K562 treated with DMSO at 1 percent for 48 hours (cell line): Measurements from ENCODE around the gene MAGEA2B. TPM values are rescaled to one million over a fixed set of nuclear protein-coding genes. Genes with fewer than 3 reads are reported as not detected.

Experiments used
- total RNA-seq: library from RNA; unstranded; fragments of 300-600 nt; gene quantifications from 2 replicates; pipeline ENCODE4 v1.2.3, GENCODE V29; 2022; ENCODE audit warnings: low replicate concordance; ENCODE audit errors: extremely low read depth

Gene MAGEA2B
- total RNA-seq: not detected in 2 replicates

GRCh38 chrX:152713815-152714787 lies at the start of gene MAGEA2B:
Gene MAGEA2B, plus strand, starts transcription at chrX:152714628. Its CDS starts 2,479 bp downstream, at chrX:152717107.

GRCh38 chrX:152697952-152698931 lies 16.2 kb upstream of the MAGEA2B start, which contains the start of gene MAGEA3:
Gene MAGEA3, plus strand, starts transcription at chrX:152698794. Its CDS starts 2,039 bp downstream, at chrX:152700833.

GRCh38 chrX:152709173-152709572 lies 5.3 kb upstream of the MAGEA2B start, which contains the start of gene CSAG2:
Gene CSAG2, minus strand, starts transcription at chrX:152709273. Its CDS starts 161 bp downstream, at chrX:152709112.

GRCh38 chrX:152733261-152733975 lies 19.0 kb downstream of the MAGEA2B start, which contains the start of the genes CSAG1 and MAGEA12:
Gene CSAG1, minus strand, starts transcription at chrX:152733721. Its CDS starts 1,261 bp downstream, at chrX:152732460.
Gene MAGEA12, plus strand, starts transcription at chrX:152733757. Its CDS starts 2,405 bp downstream, at chrX:152736162.

GRCh38 chrX:152753686-152754650 lies 39.5 kb downstream of the MAGEA2B start, which contains the start of gene MAGEA2:
Gene MAGEA2, minus strand, starts transcription at chrX:152753842. Its CDS starts 2,479 bp downstream, at chrX:152751363.

GRCh38 chrX:152758918-152759317 lies 44.5 kb downstream of the MAGEA2B start, which contains the start of gene CSAG3:
Gene CSAG3, plus strand, starts transcription at chrX:152759218.

Other genes starting within 250 kb of the MAGEA2B start
- not detected in 2 replicates for gene GABRQ, start 76.7 kb upstream of the MAGEA2B start, total RNA-seq
- gene MAGEA3, start 15.8 kb upstream of the MAGEA2B start, total RNA-seq: not detected in 2 replicates
- gene CSAG2, start 5.4 kb upstream of the MAGEA2B start, total RNA-seq: not detected in 2 replicates
- not detected in 2 replicates for gene CSAG1, start 19.1 kb downstream of the MAGEA2B start, total RNA-seq
- not detected in 2 replicates for gene MAGEA12, start 19.1 kb downstream of the MAGEA2B start, total RNA-seq
- not detected in 2 replicates for gene MAGEA2, start 39.2 kb downstream of the MAGEA2B start, total RNA-seq
- gene CSAG3, start 44.6 kb downstream of the MAGEA2B start, total RNA-seq: not detected in 2 replicates
- not detected in 2 replicates for gene MAGEA6, start 55.1 kb downstream of the MAGEA2B start, total RNA-seq
- not detected in 2 replicates for gene CETN2, start 116.1 kb downstream of the MAGEA2B start, total RNA-seq
- gene NSDHL, start 116.4 kb downstream of the MAGEA2B start, total RNA-seq: not detected in 2 replicates
- gene ZNF185, start 183.4 kb downstream of the MAGEA2B start, total RNA-seq: not detected in 2 replicates